ENCODE measurements around the gene DNASE1L3. TPM values are rescaled to one million over a fixed set of nuclear protein-coding genes. Genes with fewer than 3 reads are reported as not detected.

Gene DNASE1L3
- total and polyA plus RNA-seq, 2 experiments from 2014 or later: not detected

DNA sequence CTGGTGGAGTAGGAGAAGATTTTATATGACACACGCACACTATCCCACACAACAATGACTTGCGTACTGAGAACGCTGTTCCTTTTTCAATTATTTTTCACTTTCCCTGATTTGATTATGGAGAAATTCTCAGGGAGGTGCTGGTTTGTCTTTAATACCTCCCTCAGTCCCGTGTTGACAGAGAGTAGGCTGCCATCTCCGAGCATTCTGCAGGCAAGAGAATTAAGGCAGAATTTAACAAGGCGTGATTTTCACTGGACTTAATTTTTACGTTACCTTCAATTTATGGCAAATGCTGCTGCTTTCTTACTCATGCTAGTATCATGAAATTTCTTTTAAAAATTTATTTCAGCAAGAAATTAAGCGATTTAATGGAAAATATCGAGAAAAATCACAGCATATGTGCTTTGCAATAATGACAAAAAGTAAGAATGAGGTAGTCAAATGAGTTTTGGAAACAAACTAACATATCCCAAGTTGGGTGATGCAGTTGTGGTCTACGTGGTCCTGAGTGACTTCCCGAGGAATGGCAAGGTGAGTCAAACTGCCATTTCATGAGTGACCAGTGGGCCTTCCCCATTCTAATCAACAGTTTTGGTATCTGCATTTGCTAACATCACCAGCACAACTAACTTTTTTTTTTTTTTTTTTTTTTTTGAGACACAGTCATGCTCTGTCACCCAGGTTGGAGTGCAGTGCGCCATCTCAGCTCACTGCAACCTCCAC is 16.9 kb downstream of the DNASE1L3 start:
- ATAC-seq: no peak

More for the DNA sequence above, 16.9 kb downstream of the DNASE1L3 start:
- H3K36me3 Mint-ChIP-seq (ENCODE audit: low read depth): no peaks in the 10 kb centered on the region
- H3K4me3 ChIP-seq: no peak overlapping the region
- H3K4me1 Mint-ChIP-seq: peaks cover 8% of the 10 kb centered on the region; the same call in 2 of the 3 replicates
- no peaks in the 10 kb centered on the region for H4K20me1 ChIP-seq (replicated peaks; ENCODE audit: insufficient read depth)
- no peaks in the 10 kb centered on the region for H3K27me3 ChIP-seq (ENCODE audit: insufficient read depth)
- no peaks in the 10 kb centered on the region for H3K36me3 ChIP-seq (ENCODE audit: insufficient read depth)
- H2AFZ ChIP-seq: 0 out of 2 replicates have a peak overlapping the region, but pooled peaks have one; percentile 56
- H3K4me2 ChIP-seq: no peak overlapping the region
- no peaks in the 10 kb centered on the region for H3K27me3 Mint-ChIP-seq (ENCODE audit: insufficient read depth, low read depth, poor library complexity)
- H3K9me2 ChIP-seq (ENCODE audit: insufficient read depth): no peaks in the 10 kb centered on the region
- no peak overlapping the region for H3K27ac Mint-ChIP-seq
- H3K9me3 Mint-ChIP-seq: no peaks in the 10 kb centered on the region; the same call in 2 of the 3 replicates
- H3K27ac ChIP-seq (ENCODE audit: low read depth): no peak overlapping the region
- H3K4me3 Mint-ChIP-seq: no peak overlapping the region
- TF ChIP-seq, protein P1, sequence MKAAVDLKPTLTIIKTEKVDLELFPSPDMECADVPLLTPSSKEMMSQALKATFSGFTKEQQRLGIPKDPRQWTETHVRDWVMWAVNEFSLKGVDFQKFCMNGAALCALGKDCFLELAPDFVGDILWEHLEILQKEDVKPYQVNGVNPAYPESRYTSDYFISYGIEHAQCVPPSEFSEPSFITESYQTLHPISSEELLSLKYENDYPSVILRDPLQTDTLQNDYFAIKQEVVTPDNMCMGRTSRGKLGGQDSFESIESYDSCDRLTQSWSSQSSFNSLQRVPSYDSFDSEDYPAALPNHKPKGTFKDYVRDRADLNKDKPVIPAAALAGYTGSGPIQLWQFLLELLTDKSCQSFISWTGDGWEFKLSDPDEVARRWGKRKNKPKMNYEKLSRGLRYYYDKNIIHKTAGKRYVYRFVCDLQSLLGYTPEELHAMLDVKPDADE (IDR thresholded peaks at IDR 0.05): no peak
- TF ChIP-seq, protein P2, sequence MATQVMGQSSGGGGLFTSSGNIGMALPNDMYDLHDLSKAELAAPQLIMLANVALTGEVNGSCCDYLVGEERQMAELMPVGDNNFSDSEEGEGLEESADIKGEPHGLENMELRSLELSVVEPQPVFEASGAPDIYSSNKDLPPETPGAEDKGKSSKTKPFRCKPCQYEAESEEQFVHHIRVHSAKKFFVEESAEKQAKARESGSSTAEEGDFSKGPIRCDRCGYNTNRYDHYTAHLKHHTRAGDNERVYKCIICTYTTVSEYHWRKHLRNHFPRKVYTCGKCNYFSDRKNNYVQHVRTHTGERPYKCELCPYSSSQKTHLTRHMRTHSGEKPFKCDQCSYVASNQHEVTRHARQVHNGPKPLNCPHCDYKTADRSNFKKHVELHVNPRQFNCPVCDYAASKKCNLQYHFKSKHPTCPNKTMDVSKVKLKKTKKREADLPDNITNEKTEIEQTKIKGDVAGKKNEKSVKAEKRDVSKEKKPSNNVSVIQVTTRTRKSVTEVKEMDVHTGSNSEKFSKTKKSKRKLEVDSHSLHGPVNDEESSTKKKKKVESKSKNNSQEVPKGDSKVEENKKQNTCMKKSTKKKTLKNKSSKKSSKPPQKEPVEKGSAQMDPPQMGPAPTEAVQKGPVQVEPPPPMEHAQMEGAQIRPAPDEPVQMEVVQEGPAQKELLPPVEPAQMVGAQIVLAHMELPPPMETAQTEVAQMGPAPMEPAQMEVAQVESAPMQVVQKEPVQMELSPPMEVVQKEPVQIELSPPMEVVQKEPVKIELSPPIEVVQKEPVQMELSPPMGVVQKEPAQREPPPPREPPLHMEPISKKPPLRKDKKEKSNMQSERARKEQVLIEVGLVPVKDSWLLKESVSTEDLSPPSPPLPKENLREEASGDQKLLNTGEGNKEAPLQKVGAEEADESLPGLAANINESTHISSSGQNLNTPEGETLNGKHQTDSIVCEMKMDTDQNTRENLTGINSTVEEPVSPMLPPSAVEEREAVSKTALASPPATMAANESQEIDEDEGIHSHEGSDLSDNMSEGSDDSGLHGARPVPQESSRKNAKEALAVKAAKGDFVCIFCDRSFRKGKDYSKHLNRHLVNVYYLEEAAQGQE (IDR thresholded peaks at IDR 0.05; ENCODE audit: unreplicated experiment): no peak
- TF ChIP-seq JUNB (IDR thresholded peaks at IDR 0.05; ENCODE audit: unreplicated experiment) (no peak), EZH2phosphoT487 (IDR thresholded peaks at IDR 0.05; ENCODE audit: unreplicated experiment) (no peak), ZNF331 (CRISPR knock-in tag; IDR thresholded peaks at IDR 0.05; ENCODE audit: low read depth) (no peak), POLR2AphosphoS5 (IDR thresholded peaks at IDR 0.05; ENCODE audit: low read depth) (no peak), STAT1 (IDR thresholded peaks at IDR 0.05; ENCODE audit: unreplicated experiment) (no peak), CREB1 (CRISPR knock-in tag; IDR thresholded peaks at IDR 0.05; ENCODE audit: low read depth) (no peak), EZH2 (IDR thresholded peaks at IDR 0.05; ENCODE audit: low read depth, unreplicated experiment) (no peak), NANOG (IDR thresholded peaks at IDR 0.05; ENCODE audit: borderline replicate concordance) (no peak), ZNF114 (CRISPR knock-in tag; IDR thresholded peaks at IDR 0.05) (no peak)
- TF ChIP-seq, protein P3, sequence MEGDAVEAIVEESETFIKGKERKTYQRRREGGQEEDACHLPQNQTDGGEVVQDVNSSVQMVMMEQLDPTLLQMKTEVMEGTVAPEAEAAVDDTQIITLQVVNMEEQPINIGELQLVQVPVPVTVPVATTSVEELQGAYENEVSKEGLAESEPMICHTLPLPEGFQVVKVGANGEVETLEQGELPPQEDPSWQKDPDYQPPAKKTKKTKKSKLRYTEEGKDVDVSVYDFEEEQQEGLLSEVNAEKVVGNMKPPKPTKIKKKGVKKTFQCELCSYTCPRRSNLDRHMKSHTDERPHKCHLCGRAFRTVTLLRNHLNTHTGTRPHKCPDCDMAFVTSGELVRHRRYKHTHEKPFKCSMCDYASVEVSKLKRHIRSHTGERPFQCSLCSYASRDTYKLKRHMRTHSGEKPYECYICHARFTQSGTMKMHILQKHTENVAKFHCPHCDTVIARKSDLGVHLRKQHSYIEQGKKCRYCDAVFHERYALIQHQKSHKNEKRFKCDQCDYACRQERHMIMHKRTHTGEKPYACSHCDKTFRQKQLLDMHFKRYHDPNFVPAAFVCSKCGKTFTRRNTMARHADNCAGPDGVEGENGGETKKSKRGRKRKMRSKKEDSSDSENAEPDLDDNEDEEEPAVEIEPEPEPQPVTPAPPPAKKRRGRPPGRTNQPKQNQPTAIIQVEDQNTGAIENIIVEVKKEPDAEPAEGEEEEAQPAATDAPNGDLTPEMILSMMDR (conservative IDR thresholded peaks at IDR 0.05; ENCODE audit: low read depth in 2 of 2): no peak
- TF ChIP-seq, protein P4, sequence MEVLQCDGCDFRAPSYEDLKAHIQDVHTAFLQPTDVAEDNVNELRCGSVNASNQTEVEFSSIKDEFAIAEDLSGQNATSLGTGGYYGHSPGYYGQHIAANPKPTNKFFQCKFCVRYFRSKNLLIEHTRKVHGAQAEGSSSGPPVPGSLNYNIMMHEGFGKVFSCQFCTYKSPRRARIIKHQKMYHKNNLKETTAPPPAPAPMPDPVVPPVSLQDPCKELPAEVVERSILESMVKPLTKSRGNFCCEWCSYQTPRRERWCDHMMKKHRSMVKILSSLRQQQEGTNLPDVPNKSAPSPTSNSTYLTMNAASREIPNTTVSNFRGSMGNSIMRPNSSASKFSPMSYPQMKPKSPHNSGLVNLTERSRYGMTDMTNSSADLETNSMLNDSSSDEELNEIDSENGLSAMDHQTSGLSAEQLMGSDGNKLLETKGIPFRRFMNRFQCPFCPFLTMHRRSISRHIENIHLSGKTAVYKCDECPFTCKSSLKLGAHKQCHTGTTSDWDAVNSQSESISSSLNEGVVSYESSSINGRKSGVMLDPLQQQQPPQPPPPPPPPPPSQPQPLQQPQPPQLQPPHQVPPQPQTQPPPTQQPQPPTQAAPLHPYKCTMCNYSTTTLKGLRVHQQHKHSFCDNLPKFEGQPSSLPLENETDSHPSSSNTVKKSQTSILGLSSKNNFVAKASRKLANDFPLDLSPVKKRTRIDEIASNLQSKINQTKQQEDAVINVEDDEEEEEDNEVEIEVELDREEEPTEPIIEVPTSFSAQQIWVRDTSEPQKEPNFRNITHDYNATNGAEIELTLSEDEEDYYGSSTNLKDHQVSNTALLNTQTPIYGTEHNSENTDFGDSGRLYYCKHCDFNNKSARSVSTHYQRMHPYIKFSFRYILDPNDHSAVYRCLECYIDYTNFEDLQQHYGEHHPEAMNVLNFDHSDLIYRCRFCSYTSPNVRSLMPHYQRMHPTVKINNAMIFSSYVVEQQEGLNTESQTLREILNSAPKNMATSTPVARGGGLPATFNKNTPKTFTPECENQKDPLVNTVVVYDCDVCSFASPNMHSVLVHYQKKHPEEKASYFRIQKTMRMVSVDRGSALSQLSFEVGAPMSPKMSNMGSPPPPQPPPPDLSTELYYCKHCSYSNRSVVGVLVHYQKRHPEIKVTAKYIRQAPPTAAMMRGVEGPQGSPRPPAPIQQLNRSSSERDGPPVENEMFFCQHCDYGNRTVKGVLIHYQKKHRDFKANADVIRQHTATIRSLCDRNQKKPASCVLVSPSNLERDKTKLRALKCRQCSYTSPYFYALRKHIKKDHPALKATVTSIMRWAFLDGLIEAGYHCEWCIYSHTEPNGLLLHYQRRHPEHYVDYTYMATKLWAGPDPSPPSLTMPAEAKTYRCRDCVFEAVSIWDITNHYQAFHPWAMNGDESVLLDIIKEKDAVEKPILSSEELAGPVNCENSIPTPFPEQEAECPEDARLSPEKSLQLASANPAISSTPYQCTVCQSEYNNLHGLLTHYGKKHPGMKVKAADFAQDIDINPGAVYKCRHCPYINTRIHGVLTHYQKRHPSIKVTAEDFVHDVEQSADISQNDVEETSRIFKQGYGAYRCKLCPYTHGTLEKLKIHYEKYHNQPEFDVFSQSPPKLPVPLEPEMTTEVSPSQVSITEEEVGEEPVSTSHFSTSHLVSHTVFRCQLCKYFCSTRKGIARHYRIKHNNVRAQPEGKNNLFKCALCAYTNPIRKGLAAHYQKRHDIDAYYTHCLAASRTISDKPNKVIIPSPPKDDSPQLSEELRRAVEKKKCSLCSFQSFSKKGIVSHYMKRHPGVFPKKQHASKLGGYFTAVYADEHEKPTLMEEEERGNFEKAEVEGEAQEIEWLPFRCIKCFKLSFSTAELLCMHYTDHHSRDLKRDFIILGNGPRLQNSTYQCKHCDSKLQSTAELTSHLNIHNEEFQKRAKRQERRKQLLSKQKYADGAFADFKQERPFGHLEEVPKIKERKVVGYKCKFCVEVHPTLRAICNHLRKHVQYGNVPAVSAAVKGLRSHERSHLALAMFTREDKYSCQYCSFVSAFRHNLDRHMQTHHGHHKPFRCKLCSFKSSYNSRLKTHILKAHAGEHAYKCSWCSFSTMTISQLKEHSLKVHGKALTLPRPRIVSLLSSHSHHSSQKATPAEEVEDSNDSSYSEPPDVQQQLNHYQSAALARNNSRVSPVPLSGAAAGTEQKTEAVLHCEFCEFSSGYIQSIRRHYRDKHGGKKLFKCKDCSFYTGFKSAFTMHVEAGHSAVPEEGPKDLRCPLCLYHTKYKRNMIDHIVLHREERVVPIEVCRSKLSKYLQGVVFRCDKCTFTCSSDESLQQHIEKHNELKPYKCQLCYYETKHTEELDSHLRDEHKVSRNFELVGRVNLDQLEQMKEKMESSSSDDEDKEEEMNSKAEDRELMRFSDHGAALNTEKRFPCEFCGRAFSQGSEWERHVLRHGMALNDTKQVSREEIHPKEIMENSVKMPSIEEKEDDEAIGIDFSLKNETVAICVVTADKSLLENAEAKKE (CRISPR knock-in tag; IDR thresholded peaks at IDR 0.05): no peak
- peaks cover 6% of the 10 kb centered on the region; the same call in 1 of the 2 replicates for H3K4me1 ChIP-seq (ENCODE audit: insufficient read depth)
- H3K79me2 ChIP-seq (replicated peaks; ENCODE audit: insufficient read depth): no peaks in the 10 kb centered on the region
- DNase-seq (ENCODE audit: low spot score): no peak
- no peaks in the 10 kb centered on the region for H3F3A ChIP-seq (replicated peaks; ENCODE audit: low read depth)

Measured in GM23338 (cell line).